Heart left ventricle (tissue), 13 donors: ENCODE measurements around the gene SIN3A.

ENCODE experiments used
- POLR2A ChIP-seq, 2 donors: fragments of 450-650 bp; IDR thresholded peaks; one replicate each; pipeline ENCODE4 v1.6.1; 2017; ENCODE audit warnings: antibody characterized with exemption in 2 of 2, mild to moderate bottlenecking in 2 of 2, moderate library complexity in 2 of 2
- TF ChIP-seq, protein P1 (sequence below), 12 donors: fragments of 200-600 bp; sonication (generic) in 4 of 12; IDR thresholded peaks; one replicate each; pipeline versions ENCODE4 v1.5.0 to v1.8.0; 2018 to 2022; ENCODE audit warnings: antibody characterized with exemption in 12 of 12, mild to moderate bottlenecking in 5 of 12
- donor health status: ischemic (EF 13 %, LVEDD 7.1; RV severe dilation, severe dysfunction).
- donor health status: DM: no; HTN: yes; CAD: no.
- donor health status: DM: no; HTN: no; CAD: no.
- donor health status: ischemic (EF 25% LVEDD 6.9; RV normal size, moderate dysfunction).
- donor health status: ischemic (EF 25% LVEDD 5.7; RV mildly dilated, moderate dysfunction).
- donor health status: ischemic (EF 35%, LVEDD 5.7; RV mildly dilated, moderate dysfunction).
- donor health status: nonischemic (EF 11% LVEDD 7.7; RV severe dilation, severe dysfunction).
- donor health status: DM: yes; HTN: yes; CAD: no.
- donor health status: PGD.
- donor health status: ischemic (EF 29% LVEDD 5.4; RV normal size, mild dysfunction).
- donor health status: nonischemic (EF 23%, LVEDD 6.1; RV moderate dilation, normal function).

DNA sequence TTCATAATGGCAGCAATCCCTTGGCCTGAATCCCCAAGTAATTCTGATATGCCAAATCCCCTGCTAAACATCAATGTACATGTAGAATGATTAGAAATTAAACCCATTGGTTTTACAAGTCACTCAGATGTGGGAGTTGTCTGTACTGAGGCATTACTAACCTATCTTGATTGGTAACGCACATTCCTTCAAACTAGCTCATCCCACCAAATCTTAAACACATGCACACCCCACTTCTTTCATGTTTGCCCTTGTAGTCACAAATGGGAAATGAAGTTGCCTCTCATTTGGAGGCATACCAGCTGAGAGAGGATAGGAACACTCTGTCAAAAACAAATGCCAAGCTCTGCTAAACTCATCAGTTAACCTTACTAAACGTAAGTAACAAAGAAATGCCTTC lies 54.0 kb downstream of the SIN3A start:
- TF ChIP-seq, protein P1, sequence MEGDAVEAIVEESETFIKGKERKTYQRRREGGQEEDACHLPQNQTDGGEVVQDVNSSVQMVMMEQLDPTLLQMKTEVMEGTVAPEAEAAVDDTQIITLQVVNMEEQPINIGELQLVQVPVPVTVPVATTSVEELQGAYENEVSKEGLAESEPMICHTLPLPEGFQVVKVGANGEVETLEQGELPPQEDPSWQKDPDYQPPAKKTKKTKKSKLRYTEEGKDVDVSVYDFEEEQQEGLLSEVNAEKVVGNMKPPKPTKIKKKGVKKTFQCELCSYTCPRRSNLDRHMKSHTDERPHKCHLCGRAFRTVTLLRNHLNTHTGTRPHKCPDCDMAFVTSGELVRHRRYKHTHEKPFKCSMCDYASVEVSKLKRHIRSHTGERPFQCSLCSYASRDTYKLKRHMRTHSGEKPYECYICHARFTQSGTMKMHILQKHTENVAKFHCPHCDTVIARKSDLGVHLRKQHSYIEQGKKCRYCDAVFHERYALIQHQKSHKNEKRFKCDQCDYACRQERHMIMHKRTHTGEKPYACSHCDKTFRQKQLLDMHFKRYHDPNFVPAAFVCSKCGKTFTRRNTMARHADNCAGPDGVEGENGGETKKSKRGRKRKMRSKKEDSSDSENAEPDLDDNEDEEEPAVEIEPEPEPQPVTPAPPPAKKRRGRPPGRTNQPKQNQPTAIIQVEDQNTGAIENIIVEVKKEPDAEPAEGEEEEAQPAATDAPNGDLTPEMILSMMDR (IDR thresholded peaks at IDR 0.05): no peak
- TF ChIP-seq POLR2A (IDR thresholded peaks at IDR 0.05): no peak
